IMR-90 (cell line): ENCODE measurements around the gene NUAK1. TPM values are rescaled to one million over a fixed set of nuclear protein-coding genes. Genes with fewer than 3 reads are reported as not detected.

ENCODE experiments used
- ATAC-seq: fragments of 200-7000 bp; cut with Tn5 transposase; 2 replicates; pipeline ENCODE4 v1.9.1; 2020; ENCODE audit warnings: low read depth, mild to moderate bottlenecking, moderate library complexity
- BruUV-seq: library from RNA; stranded (reverse); fragments of 400-500 nt; replicated peaks from 2 replicates; lab custom pipeline; 2021; lab: Mats Ljungman, UMichigan
- CTCF ChIA-PET: fragments of 300-600 bp; formaldehyde crosslinking; extraction: SDS; loops from one replicate; lab custom pipeline; 2021; ENCODE audit warnings: antibody characterized with exemption; lab: Yijun Ruan, JAX
- POLR2A ChIA-PET: fragments of 300-600 bp; sonication (Branson Sonifier 250); formaldehyde crosslinking; loops from one replicate; lab custom pipeline; 2022; ENCODE audit warnings: antibody characterized with exemption; ENCODE audit not compliant: unreplicated experiment; lab: Charles Lee
- DNase-seq: peaks from one replicate; pipeline ENCODE4 v3.0.0; 2013
- H2AFZ ChIP-seq: replicated peaks from 2 replicates; pipeline ENCODE3; 2013; ENCODE audit warnings: low read length, mild to moderate bottlenecking; ENCODE audit not compliant: poor library complexity
- H2AK5ac ChIP-seq: 2 replicates; pipeline ENCODE4 v1.6.1; 2013; ENCODE audit warnings: low read depth, low read length, inconsistent platforms
- H2AK9ac ChIP-seq: replicated peaks from 2 replicates; pipeline ENCODE3; 2013; ENCODE audit warnings: mild to moderate bottlenecking, low read depth, low read length, moderate library complexity; ENCODE audit not compliant: poor library complexity
- H2BK120ac ChIP-seq: 2 replicates; pipeline ENCODE4 v1.6.1; 2013; ENCODE audit warnings: low read depth, low read length, inconsistent platforms
- H2BK15ac ChIP-seq: 3 replicates; pipeline ENCODE4 v1.6.1; 2013; ENCODE audit warnings: low read depth, low read length, inconsistent platforms
- H2BK20ac ChIP-seq: 2 replicates; pipeline ENCODE4 v1.6.1; 2013; ENCODE audit warnings: low read depth, mild to moderate bottlenecking, inconsistent platforms, low read length, moderate library complexity
- H2BK5ac ChIP-seq: 2 replicates; pipeline ENCODE4 v1.6.1; 2013; ENCODE audit warnings: mild to moderate bottlenecking, low read depth, low read length, inconsistent platforms; ENCODE audit not compliant: poor library complexity, severe bottlenecking
- H3K14ac ChIP-seq: replicated peaks from 2 replicates; pipeline ENCODE4 v1.6.1; 2013; ENCODE audit warnings: low read depth, low read length, inconsistent platforms
- H3K18ac ChIP-seq: 2 replicates; pipeline ENCODE4 v1.6.1; 2013; ENCODE audit warnings: low read depth, low read length, control low read depth
- H3K23ac ChIP-seq: 2 replicates; pipeline ENCODE4 v1.6.1; 2013; ENCODE audit warnings: low read depth, low read length, inconsistent platforms
- H3K27ac ChIP-seq: 2 replicates; pipeline ENCODE4 v1.5.1; 2013; ENCODE audit warnings: mild to moderate bottlenecking, control low read depth, low read length; ENCODE audit not compliant: insufficient read depth
- H3K27me3 ChIP-seq: 2 replicates; pipeline ENCODE4 v1.6.1; 2013; ENCODE audit warnings: low read length; ENCODE audit not compliant: control insufficient read depth, insufficient read depth
- H3K36me3 ChIP-seq: 2 replicates; pipeline ENCODE4 v1.6.1; 2013; ENCODE audit warnings: low read length, mixed read lengths; ENCODE audit not compliant: control insufficient read depth, insufficient read depth
- H3K4ac ChIP-seq: 2 replicates; pipeline ENCODE4 v1.6.1; 2013; ENCODE audit warnings: low read depth, low read length, inconsistent platforms
- H3K4me1 ChIP-seq: 2 replicates; pipeline ENCODE4 v1.6.1; 2013; ENCODE audit warnings: low read length, mixed read lengths; ENCODE audit not compliant: control insufficient read depth, insufficient read depth
- H3K4me2 ChIP-seq: 2 replicates; pipeline ENCODE4 v1.6.1; 2013; ENCODE audit warnings: low read depth, mild to moderate bottlenecking, control low read depth, low read length, moderate library complexity
- H3K4me3 ChIP-seq: 2 replicates; pipeline ENCODE4 v1.5.1; 2013; ENCODE audit warnings: low read depth, mild to moderate bottlenecking, control low read depth, low read length, moderate library complexity; ENCODE audit not compliant: insufficient read depth
- H3K56ac ChIP-seq: 2 replicates; pipeline ENCODE4 v1.6.1; 2013; ENCODE audit warnings: low read length, inconsistent platforms; ENCODE audit not compliant: insufficient read depth; ENCODE audit errors: extremely low read depth
- H3K79me1 ChIP-seq, 2 experiments: 2 replicates each; pipeline ENCODE4 v1.6.1; 2013; ENCODE audit warnings: low read length in 2 of 2, inconsistent platforms in 1 of 2, low read depth in 1 of 2
- H3K9ac ChIP-seq: 2 replicates; pipeline ENCODE4 v1.6.1; 2013; ENCODE audit warnings: low read depth, low read length, control low read depth
- H3K9me1 ChIP-seq: 2 replicates; pipeline ENCODE4 v1.6.1; 2013; ENCODE audit warnings: low read length, inconsistent platforms; ENCODE audit not compliant: insufficient read depth
- H3K9me3 ChIP-seq: 2 replicates; pipeline ENCODE4 v1.6.1; 2013; ENCODE audit warnings: low read length; ENCODE audit not compliant: control insufficient read depth, insufficient read depth
- H4K20me1 ChIP-seq: 2 replicates; pipeline ENCODE4 v1.6.1; 2013; ENCODE audit warnings: low read length, inconsistent platforms; ENCODE audit not compliant: insufficient read depth
- H4K5ac ChIP-seq: 2 replicates; pipeline ENCODE4 v1.6.1; 2013; ENCODE audit warnings: mild to moderate bottlenecking, low read depth, low read length, control low read depth
- H4K8ac ChIP-seq, 2 experiments: 2 replicates each; pipeline ENCODE4 v1.6.1; 2013; ENCODE audit warnings: low read depth in 2 of 2, low read length in 2 of 2, control low read depth in 1 of 2, inconsistent platforms in 1 of 2
- H4K91ac ChIP-seq: 2 replicates; pipeline ENCODE4 v1.6.1; 2013; ENCODE audit warnings: low read depth, low read length, inconsistent platforms; ENCODE audit not compliant: insufficient read depth
- BHLHE40 ChIP-seq: fragments of 150-350 bp; IDR thresholded peaks from 2 replicates; pipeline ENCODE4 v1.6.1; 2016; ENCODE audit warnings: mild to moderate bottlenecking, low read depth, low read length
- FOS ChIP-seq: fragments of 150-350 bp; IDR thresholded peaks from 2 replicates; pipeline ENCODE4 v1.6.1; 2016; ENCODE audit warnings: low read depth, low read length
- POLR2A ChIP-seq: IDR thresholded peaks from 2 replicates; pipeline ENCODE4 v1.6.1; 2012; ENCODE audit warnings: mild to moderate bottlenecking, low read depth, low read length
- RCOR1 ChIP-seq: IDR thresholded peaks from 2 replicates; pipeline ENCODE4 v1.6.1; 2012; ENCODE audit warnings: mild to moderate bottlenecking, low read length, improper control_type of control experiment; ENCODE audit not compliant: insufficient replicate concordance
- SMC3 ChIP-seq: fragments of 150-350 bp; IDR thresholded peaks from 2 replicates; pipeline ENCODE4 v1.6.1; 2016; ENCODE audit warnings: low read depth, mild to moderate bottlenecking, antibody characterized with exemption, low read length, moderate library complexity
- WGBS, 2 experiments: methylation state at CpG; one replicate each; pipeline versions ENCODE4 v1.1.5 to v1.1.7; 2013; ENCODE audit warnings: missing lambda C conversion rate in 2 of 2; ENCODE audit not compliant: insufficient read length in 1 of 2; ENCODE audit errors: extremely low coverage in 2 of 2; 5-methylcytosine and 5-hydroxymethylcytosine counted together
- dilution Hi-C: fragments of 300-500 bp; cut with HindIII; formaldehyde crosslinking; loops from one replicate; pipeline ENCODE4 v1.14.3; 2018; ENCODE audit warnings: low sequenced_read_pairs; ENCODE audit not compliant: unreplicated experiment
- in situ Hi-C: fragments of 300-500 bp; cut with MboI; formaldehyde crosslinking; loops from 3 replicates; pipeline ENCODE4 v1.14.3; 2019; ENCODE audit warnings: low sequenced_read_pairs, inconsistent platforms, mixed read lengths
- intact Hi-C: fragments of 100-400 bp; cut with micrococcal nuclease; formaldehyde crosslinking; loops from 2 replicates; pipeline ENCODE4 v1.10.0; 2022
- polyA plus RNA-seq, 3 experiments: library from polyadenylated mRNA; depleted of rRNA; stranded (reverse); fragments of >200 nt; gene quantifications; 2 replicates each; pipeline ENCODE4 v1.2.3, GENCODE V29; 2012; ENCODE audit warnings: low replicate concordance in 1 of 3
- total RNA-seq: library from RNA; depleted of rRNA; stranded (reverse); fragments of >200 nt; gene quantifications from 2 replicates; pipeline ENCODE4 v1.2.3, GENCODE V29; 2012

NUAK1 gene
- total and polyA plus RNA-seq, 2 of the 4 experiments (the other 2 are of a cell fraction), result 4.8 to 8.8 TPM

GRCh38 chr12:106090591-106091445 is 47.9 kb downstream of the NUAK1 start:
- peak overlapping the region; percentile 56 for H3K27ac ChIP-seq
- H3K4me2 ChIP-seq, result peak overlapping the region; percentile 21
- H2AK9ac ChIP-seq, result no peak overlapping the region
- H3K79me1 ChIP-seq, result peaks cover 10 to 71% of the 10 kb centered on the region in 2 experiments
- no peak overlapping the region for H3K9ac ChIP-seq
- H3K4me1 ChIP-seq, result peaks cover 14% of the 10 kb centered on the region
- peak overlapping the region; percentile 36; the same call in 1 of the 2 replicates for H4K91ac ChIP-seq
- peak overlapping the region; percentile 50 for H2BK20ac ChIP-seq
- H3K27me3 ChIP-seq, result no peaks in the 10 kb centered on the region
- BruUV-seq, result no TSS peak
- no peak overlapping the region for H3K4me3 ChIP-seq
- ChIA-PET CTCF (interaction anchor here (0.9 kb wide), 1 partner anchor 45 kb away, joined by 3 read pairs; no protein-coding TSS in a partner anchor), POLR2A (no interaction called here)
- peaks cover 20% of the 10 kb centered on the region for H3K9me1 ChIP-seq
- H4K20me1 ChIP-seq, result peaks cover 5% of the 10 kb centered on the region; the same call in 1 of the 2 replicates
- no peak overlapping the region for H2AFZ ChIP-seq
- H3K9me3 ChIP-seq, result no peaks in the 10 kb centered on the region
- DNase-seq (peak; percentile 86), ATAC-seq (peak; percentile 92)
- TF ChIP-seq BHLHE40 (peak; percentile 33; the same call in 1 of the 2 replicates), FOS (peak; percentile 62; the same call in 1 of the 2 replicates), SMC3 (peak; percentile 19; the same call in 1 of the 2 replicates), POLR2A (no peak), RCOR1 (peak; percentile 71)
- H4K8ac ChIP-seq, result peak overlapping the region; percentile 20 to 66; a peak in 2 of 4 replicates
- H3K23ac ChIP-seq, result peak overlapping the region; percentile 8; the same call in 1 of the 2 replicates
- H2AK5ac ChIP-seq, result peak overlapping the region; percentile 81
- 83% methylated on average over 1 of the region's 10 CpGs; no CpG with 5 or more reads in 1 of the 2 experiments for WGBS, 2 experiments
- H3K18ac ChIP-seq, result peak overlapping the region; percentile 23; the same call in 1 of the 2 replicates
- dilution Hi-C loops (no loop called here), in situ Hi-C loops (no loop called here), intact Hi-C loops (no loop called here)
- no peak overlapping the region for H3K56ac ChIP-seq
- 0 out of 2 replicates have a peak overlapping the region, but pooled peaks have one; percentile 5 for H4K5ac ChIP-seq
- H2BK120ac ChIP-seq, result peak overlapping the region; percentile 72
- H3K4ac ChIP-seq, result peak overlapping the region; percentile 49
- H2BK5ac ChIP-seq, result peak overlapping the region; percentile 54
- peaks cover 4% of the 10 kb centered on the region; the same call in 1 of the 2 replicates for H3K36me3 ChIP-seq
- peak overlapping the region; percentile 37; the same call in 1 of the 3 replicates for H2BK15ac ChIP-seq
- peak overlapping the region; percentile 72 for H3K14ac ChIP-seq
